ENCODE data around the gene PTP4A2. TPM values are rescaled to one million over a fixed set of nuclear protein-coding genes. Genes with fewer than 3 reads are reported as not detected.

PTP4A2 gene
- 100 to 1,000 TPM; 127 to 184 (median 159) TPM for total RNA-seq

- DNase-seq (ENCODE audit: low spot score in 2 of 2) = peak; percentile 79 to 84
- H3K36me3 ChIP-seq = no peaks in the 10 kb centered on the region
- H3K27ac ChIP-seq = peak within 1 kb of the TSS; percentile 85 to 98 (median 98)
- no peaks in the 10 kb centered on the region for H3K9me3 ChIP-seq
- no peaks in the 10 kb centered on the region for H3K27me3 ChIP-seq
- H3K4me3 ChIP-seq = peak within 1 kb of the TSS; percentile 54 to 90 (median 76)
- TF ChIP-seq EP300 (IDR thresholded peaks at IDR 0.05) (peak; percentile 76 to 83), POLR2A (IDR thresholded peaks at IDR 0.05) (peak; percentile 97), CTCF (IDR thresholded peaks at IDR 0.05) (peak; percentile 33 to 99 (median 88))
- WGBS, 2 donors = 0 to 1% methylated on average over 15 to 48 of the region's 82 CpGs
- H3K4me1 ChIP-seq = peaks cover 0 to 56% (median 48%) of the 10 kb centered on the region in 4 donors
Measured at GRCh38 chr1:31938184-31938975, at the start of gene PTP4A2. TSS of gene PTP4A2 (minus strand) at chr1:31938368. CDS start at chr1:31919065, 19,303 bp downstream.

- no peaks in the 10 kb centered on the region for H3K36me3 ChIP-seq
- no peaks in the 10 kb centered on the region for H3K27me3 ChIP-seq
- H3K9me3 ChIP-seq = no peaks in the 10 kb centered on the region
- H3K4me1 ChIP-seq = peaks cover 0 to 22% (median 0%) of the 10 kb centered on the region in 4 donors
- no peak overlapping the region for H3K4me3 ChIP-seq
- no peak for DNase-seq (ENCODE audit: low spot score in 2 of 2)
- TF ChIP-seq POLR2A (IDR thresholded peaks at IDR 0.05) (no peak), EP300 (IDR thresholded peaks at IDR 0.05) (no peak), CTCF (IDR thresholded peaks at IDR 0.05) (no peak)
- WGBS, 2 donors = 62 to 66% methylated on average over 7 to 8 of the region's 9 CpGs
- H3K27ac ChIP-seq = no peak overlapping the region
Measured at GRCh38 chr1:31987135-31987619, 49.0 kb upstream of the PTP4A2 start.

- Histone ChIP-seq H3K4me3 (no peak overlapping the region), H3K4me1 (peaks cover 0 to 9% (median 0%) of the 10 kb centered on the region in 4 donors), H3K27me3 (no peaks in the 10 kb centered on the region), H3K36me3 (no peaks in the 10 kb centered on the region), H3K9me3 (no peaks in the 10 kb centered on the region), H3K27ac (peak overlapping the region in 3 of 4 donors; percentile 2 to 55 (median 34))
- DNase-seq (ENCODE audit: low spot score in 2 of 2) = no peak
- TF ChIP-seq EP300 (IDR thresholded peaks at IDR 0.05) (no peak), CTCF (IDR thresholded peaks at IDR 0.05) (no peak), POLR2A (IDR thresholded peaks at IDR 0.05) (no peak)
- WGBS, 2 donors = 20 to 29% methylated on average over 4 of the region's 4 CpGs
Measured at GRCh38 chr1:31985430-31985829, 47.3 kb upstream of the PTP4A2 start.

GRCh38 chr1:31984419-31985347 lies 46.5 kb upstream of the PTP4A2 start:
- TF ChIP-seq POLR2A (IDR thresholded peaks at IDR 0.05) = no peak
- TF ChIP-seq EP300 (IDR thresholded peaks at IDR 0.05) = no peak
- TF ChIP-seq CTCF (IDR thresholded peaks at IDR 0.05) = no peak
- DNase-seq (ENCODE audit: low spot score in 2 of 2) = no peak
- H3K27ac ChIP-seq = peak overlapping the region in 3 of 4 donors; percentile 2 to 55 (median 34)
- H3K27me3 ChIP-seq = no peaks in the 10 kb centered on the region
- H3K4me1 ChIP-seq = peaks cover 0 to 9% (median 0%) of the 10 kb centered on the region in 4 donors
- 87 to 88% methylated on average over 6 of the region's 6 CpGs for WGBS, 2 donors
- no peaks in the 10 kb centered on the region for H3K36me3 ChIP-seq
- H3K9me3 ChIP-seq = no peaks in the 10 kb centered on the region
- no peak overlapping the region for H3K4me3 ChIP-seq

Measured in tibial nerve (tissue), 4 donors.